ENCODE measurements around the gene SLC12A3.

DNA sequence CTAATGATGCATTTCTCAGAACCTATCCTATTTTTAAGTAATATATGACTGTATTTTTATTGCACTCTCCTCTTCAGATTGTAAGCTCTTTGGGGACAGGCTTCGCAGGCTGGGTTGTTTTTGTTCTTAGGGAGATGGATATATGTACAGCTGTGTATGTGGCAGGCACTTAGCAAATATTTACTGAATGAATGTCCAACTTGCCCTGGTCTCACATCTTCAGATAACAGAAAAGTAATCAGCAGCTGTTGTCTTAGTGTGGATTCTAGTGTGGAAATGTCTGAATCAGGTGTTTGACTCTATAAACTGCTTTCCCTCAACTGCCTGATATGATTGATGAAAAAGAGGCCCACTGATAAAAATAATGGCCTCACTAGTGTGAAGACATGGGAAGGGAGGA, 47.1 kb upstream of the SLC12A3 start:
- TF ChIP-seq, protein P1, sequence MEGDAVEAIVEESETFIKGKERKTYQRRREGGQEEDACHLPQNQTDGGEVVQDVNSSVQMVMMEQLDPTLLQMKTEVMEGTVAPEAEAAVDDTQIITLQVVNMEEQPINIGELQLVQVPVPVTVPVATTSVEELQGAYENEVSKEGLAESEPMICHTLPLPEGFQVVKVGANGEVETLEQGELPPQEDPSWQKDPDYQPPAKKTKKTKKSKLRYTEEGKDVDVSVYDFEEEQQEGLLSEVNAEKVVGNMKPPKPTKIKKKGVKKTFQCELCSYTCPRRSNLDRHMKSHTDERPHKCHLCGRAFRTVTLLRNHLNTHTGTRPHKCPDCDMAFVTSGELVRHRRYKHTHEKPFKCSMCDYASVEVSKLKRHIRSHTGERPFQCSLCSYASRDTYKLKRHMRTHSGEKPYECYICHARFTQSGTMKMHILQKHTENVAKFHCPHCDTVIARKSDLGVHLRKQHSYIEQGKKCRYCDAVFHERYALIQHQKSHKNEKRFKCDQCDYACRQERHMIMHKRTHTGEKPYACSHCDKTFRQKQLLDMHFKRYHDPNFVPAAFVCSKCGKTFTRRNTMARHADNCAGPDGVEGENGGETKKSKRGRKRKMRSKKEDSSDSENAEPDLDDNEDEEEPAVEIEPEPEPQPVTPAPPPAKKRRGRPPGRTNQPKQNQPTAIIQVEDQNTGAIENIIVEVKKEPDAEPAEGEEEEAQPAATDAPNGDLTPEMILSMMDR (conservative IDR thresholded peaks at IDR 0.05; ENCODE audit: low read length) = no peak
- no peak for TF ChIP-seq EZH2phosphoT487 (IDR thresholded peaks at IDR 0.05; ENCODE audit: borderline replicate concordance)
